Dedifferentiated amniotic fluid mesenchymal stem cell (primary cell): ENCODE measurements around the gene RAE1.
"Not testable (repeated sequence)": the region's sequence is repeated elsewhere in the genome, so short reads cannot be mapped to it uniquely, and the experiment has no call there.

Source experiments
- DNase-seq: peaks from one replicate; pipeline ENCODE4 v3.0.0-alpha.2; 2016; ENCODE audit errors: extremely low spot score

RAE1 gene

GRCh38 chr20:57326667-57327455, 24.2 kb upstream of the RAE1 start:
- DNase-seq: no peak

- no peak for DNase-seq
Observed at GRCh38 chr20:57327820-57328219, 23.2 kb upstream of the RAE1 start.

GRCh38 chr20:57329608-57330221, 21.3 kb upstream of the RAE1 start, which contains the start of gene SPO11:
Gene SPO11, plus strand, starts transcription at chr20:57329803. Its CDS starts 65 bp downstream, at chr20:57329868.
- no peak for DNase-seq

GRCh38 chr20:57330998-57331397, 20.1 kb upstream of the RAE1 start:
- no peak for DNase-seq

GRCh38 chr20:57332105-57333089, 18.7 kb upstream of the RAE1 start:
- no peak for DNase-seq

GRCh38 chr20:57335392-57335791, 15.7 kb upstream of the RAE1 start:
- no peak for DNase-seq

- no peak for DNase-seq
Observed at GRCh38 chr20:57341663-57342062, 9.4 kb upstream of the RAE1 start.

GRCh38 chr20:57342829-57343228, 8.2 kb upstream of the RAE1 start:
- no peak for DNase-seq

- peak; percentile 77 for DNase-seq
Observed at GRCh38 chr20:57346477-57346876, 4.6 kb upstream of the RAE1 start.

- no peak for DNase-seq
Observed at GRCh38 chr20:57347393-57347792, 3.7 kb upstream of the RAE1 start.

- not testable (repeated sequence) for DNase-seq
Observed at GRCh38 chr20:57348200-57348921, 2.7 kb upstream of the RAE1 start.

- DNase-seq: not testable (repeated sequence)
Observed at GRCh38 chr20:57348922-57349574, 2.0 kb upstream of the RAE1 start.

- peak; percentile 21 for DNase-seq
Observed at GRCh38 chr20:57350081-57350710, 859 bp upstream of the RAE1 start.

GRCh38 chr20:57350726-57351041, 371 bp upstream of the RAE1 start:
- DNase-seq: not testable (repeated sequence)

GRCh38 chr20:57352305-57352704, 1.2 kb downstream of the RAE1 start:
- DNase-seq: no peak

- no peak for DNase-seq
Observed at GRCh38 chr20:57353351-57353750, 2.3 kb downstream of the RAE1 start.

- DNase-seq: peak; percentile 33
Observed at GRCh38 chr20:57361517-57361916, 10.5 kb downstream of the RAE1 start.

- no peak for DNase-seq
Observed at GRCh38 chr20:57364451-57364850, 13.4 kb downstream of the RAE1 start.

GRCh38 chr20:57369596-57369995, 18.5 kb downstream of the RAE1 start:
- no peak for DNase-seq

- no peak for DNase-seq
Observed at GRCh38 chr20:57370316-57370715, 19.3 kb downstream of the RAE1 start.

GRCh38 chr20:57371363-57371762, 20.3 kb downstream of the RAE1 start:
- DNase-seq: no peak
